ENCODE measurements around the gene LIN52. TPM values are rescaled to one million over a fixed set of nuclear protein-coding genes. Genes with fewer than 3 reads are reported as not detected.

The LIN52 gene
- total RNA-seq, 1 donor from 2014 or later, result 5.9 TPM

DNA sequence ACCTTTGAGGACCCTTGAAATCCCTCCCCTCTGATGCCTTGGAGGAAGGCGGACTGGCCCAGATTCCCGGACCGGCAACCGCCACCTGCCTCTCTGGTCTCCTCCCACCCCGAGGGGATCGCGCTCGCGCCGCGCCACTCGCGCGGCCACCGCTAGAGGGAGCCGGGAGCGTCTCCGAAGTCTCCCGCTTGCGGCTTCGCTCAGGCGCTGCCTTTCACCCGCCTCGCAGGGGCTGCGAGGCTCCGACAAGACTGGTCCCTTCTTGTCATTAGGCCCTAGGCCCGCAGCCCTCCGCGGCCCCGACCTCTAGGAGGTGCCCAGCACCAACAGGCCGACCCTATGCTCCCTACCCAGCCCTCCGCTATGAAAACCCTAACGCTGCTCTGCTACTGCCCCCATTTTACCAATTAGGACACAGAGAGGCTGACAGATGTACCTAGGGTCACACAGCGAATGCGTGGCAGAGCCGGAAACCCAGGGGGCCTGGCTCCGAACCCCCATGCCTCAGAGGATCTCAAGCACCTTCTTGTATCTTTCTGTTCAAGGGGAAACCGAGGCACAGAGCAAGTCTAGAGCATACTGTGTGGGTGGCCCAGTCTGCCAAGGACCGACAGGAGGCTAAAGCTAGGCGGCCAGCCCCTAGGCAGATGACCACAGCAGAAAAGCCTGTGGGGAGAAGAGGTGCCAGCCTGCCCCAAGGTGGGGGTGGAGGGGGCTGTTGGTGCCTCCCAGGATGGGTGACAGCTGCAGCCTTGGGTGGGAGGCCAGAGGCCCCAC is 133.1 kb downstream of the LIN52 start:
- TF ChIP-seq, protein P1, sequence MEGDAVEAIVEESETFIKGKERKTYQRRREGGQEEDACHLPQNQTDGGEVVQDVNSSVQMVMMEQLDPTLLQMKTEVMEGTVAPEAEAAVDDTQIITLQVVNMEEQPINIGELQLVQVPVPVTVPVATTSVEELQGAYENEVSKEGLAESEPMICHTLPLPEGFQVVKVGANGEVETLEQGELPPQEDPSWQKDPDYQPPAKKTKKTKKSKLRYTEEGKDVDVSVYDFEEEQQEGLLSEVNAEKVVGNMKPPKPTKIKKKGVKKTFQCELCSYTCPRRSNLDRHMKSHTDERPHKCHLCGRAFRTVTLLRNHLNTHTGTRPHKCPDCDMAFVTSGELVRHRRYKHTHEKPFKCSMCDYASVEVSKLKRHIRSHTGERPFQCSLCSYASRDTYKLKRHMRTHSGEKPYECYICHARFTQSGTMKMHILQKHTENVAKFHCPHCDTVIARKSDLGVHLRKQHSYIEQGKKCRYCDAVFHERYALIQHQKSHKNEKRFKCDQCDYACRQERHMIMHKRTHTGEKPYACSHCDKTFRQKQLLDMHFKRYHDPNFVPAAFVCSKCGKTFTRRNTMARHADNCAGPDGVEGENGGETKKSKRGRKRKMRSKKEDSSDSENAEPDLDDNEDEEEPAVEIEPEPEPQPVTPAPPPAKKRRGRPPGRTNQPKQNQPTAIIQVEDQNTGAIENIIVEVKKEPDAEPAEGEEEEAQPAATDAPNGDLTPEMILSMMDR (IDR thresholded peaks at IDR 0.05), result peak in 2 of 3 experiments; percentile 51 to 57
- no peak for TF ChIP-seq POLR2AphosphoS5 (IDR thresholded peaks at IDR 0.05; ENCODE audit: insufficient read depth in 1 of 2, low read depth in 1 of 2)
- H3K4me3 ChIP-seq, result peak overlapping the region in 1 of 2 donors; percentile 5
- intact Hi-C loops (cut with DNase I), result no loop called here
- H3K27me3 ChIP-seq, result no peaks in the 10 kb centered on the region
- no peaks in the 10 kb centered on the region for H3K9me3 ChIP-seq
- no peak for DNase-seq (ENCODE audit: extremely low spot score in 2 of 2)
- no peak overlapping the region for H3K27ac ChIP-seq
- no peaks in the 10 kb centered on the region for H3K36me3 ChIP-seq
- peaks cover 6% of the 10 kb centered on the region for H3K4me1 ChIP-seq

- intact Hi-C loops (cut with DNase I), result no loop called here
- no peak for DNase-seq (ENCODE audit: extremely low spot score in 2 of 2)
- Histone ChIP-seq H3K4me3 (no peak overlapping the region), H3K27ac (no peak overlapping the region), H3K4me1 (peaks cover 6% of the 10 kb centered on the region), H3K27me3 (no peaks in the 10 kb centered on the region), H3K9me3 (no peaks in the 10 kb centered on the region), H3K36me3 (no peaks in the 10 kb centered on the region)
- TF ChIP-seq, protein P1 (IDR thresholded peaks at IDR 0.05), result no peak
- TF ChIP-seq POLR2A (IDR thresholded peaks at IDR 0.05), result no peak
- TF ChIP-seq POLR2AphosphoS5 (IDR thresholded peaks at IDR 0.05; ENCODE audit: insufficient read depth in 1 of 2, low read depth in 1 of 2), result no peak
Measured at GRCh38 chr14:74218462-74218861, 133.7 kb downstream of the LIN52 start.

- TF ChIP-seq POLR2A (IDR thresholded peaks at IDR 0.05) (no peak), POLR2AphosphoS5 (IDR thresholded peaks at IDR 0.05; ENCODE audit: insufficient read depth in 1 of 2, low read depth in 1 of 2) (no peak)
- TF ChIP-seq, protein P1 (IDR thresholded peaks at IDR 0.05), result no peak
- Histone ChIP-seq H3K36me3 (no peaks in the 10 kb centered on the region), H3K27ac (no peak overlapping the region), H3K4me3 (no peak overlapping the region), H3K9me3 (no peaks in the 10 kb centered on the region), H3K27me3 (no peaks in the 10 kb centered on the region), H3K4me1 (peaks cover 6% of the 10 kb centered on the region)
- intact Hi-C loops (cut with DNase I), result no loop called here
- DNase-seq (ENCODE audit: extremely low spot score in 2 of 2), result no peak
Measured at GRCh38 chr14:74219277-74220205, 134.8 kb downstream of the LIN52 start.

DNA sequence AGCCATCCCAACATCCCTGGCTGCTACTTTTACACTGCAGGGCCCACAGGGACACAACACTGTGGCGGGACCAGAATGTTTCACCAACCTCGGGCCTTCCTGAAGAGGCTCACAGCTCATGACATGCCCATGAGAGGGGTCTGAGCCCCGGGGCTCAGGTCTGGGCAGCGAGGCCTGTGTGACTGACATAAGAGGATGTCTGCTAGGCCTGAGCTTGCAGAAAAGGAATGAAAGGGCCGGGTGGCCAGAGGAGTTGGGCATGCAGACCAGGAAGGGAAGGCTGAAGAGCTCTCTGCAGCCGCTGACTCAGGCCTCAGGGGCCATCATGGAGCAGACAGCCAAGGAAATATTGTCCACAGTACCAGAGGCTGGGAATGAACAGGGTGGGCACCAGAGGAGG is 136.2 kb downstream of the LIN52 start:
- no peak overlapping the region for H3K27ac ChIP-seq
- DNase-seq (ENCODE audit: extremely low spot score in 2 of 2), result no peak
- intact Hi-C loops (cut with DNase I), result no loop called here
- H3K36me3 ChIP-seq, result no peaks in the 10 kb centered on the region
- H3K27me3 ChIP-seq, result no peaks in the 10 kb centered on the region
- H3K4me1 ChIP-seq, result peaks cover 6% of the 10 kb centered on the region
- H3K4me3 ChIP-seq, result no peak overlapping the region
- no peaks in the 10 kb centered on the region for H3K9me3 ChIP-seq
- no peak for TF ChIP-seq POLR2A (IDR thresholded peaks at IDR 0.05)
- no peak for TF ChIP-seq POLR2AphosphoS5 (IDR thresholded peaks at IDR 0.05; ENCODE audit: insufficient read depth in 1 of 2, low read depth in 1 of 2)
- TF ChIP-seq, protein P1 (IDR thresholded peaks at IDR 0.05), result no peak
